ENCODE data around the gene PTPRN2. TPM values are rescaled to one million over a fixed set of nuclear protein-coding genes. Genes with fewer than 3 reads are reported as not detected.

The PTPRN2 gene
- total RNA-seq, 2 donors from 2014 or later, result 26.1 to 55.5 TPM

GRCh38 chr7:157793087-157793353, 794.6 kb downstream of the PTPRN2 start:
- no peaks in the 10 kb centered on the region for H3K9me3 ChIP-seq
- intact Hi-C loops (cut with DNase I), result no loop called here
- 59% methylated on average over 10 of the region's 10 CpGs for WGBS
- H3K4me1 ChIP-seq (replicated peaks), result no peaks in the 10 kb centered on the region
- no peak for DNase-seq (ENCODE audit: low spot score)
- H3K27me3 ChIP-seq (replicated peaks; ENCODE audit: insufficient read depth), result no peaks in the 10 kb centered on the region
- no peak overlapping the region for H3K4me3 ChIP-seq
- H3K27ac ChIP-seq, result no peak overlapping the region
- no peak for TF ChIP-seq POLR2A (IDR thresholded peaks at IDR 0.05)
- H3K36me3 ChIP-seq, result no peaks in the 10 kb centered on the region

- intact Hi-C loops (cut with DNase I), result no loop called here
- Histone ChIP-seq H3K9me3 (no peaks in the 10 kb centered on the region), H3K4me1 (replicated peaks) (no peaks in the 10 kb centered on the region), H3K36me3 (no peaks in the 10 kb centered on the region), H3K27me3 (replicated peaks; ENCODE audit: insufficient read depth) (no peaks in the 10 kb centered on the region), H3K4me3 (no peak overlapping the region), H3K27ac (no peak overlapping the region)
- WGBS, result 83% methylated on average over 29 of the region's 35 CpGs
- TF ChIP-seq POLR2AphosphoS5 (IDR thresholded peaks at IDR 0.05), result no peak
- no peak for TF ChIP-seq POLR2A (IDR thresholded peaks at IDR 0.05)
- no peak for TF ChIP-seq CTCF (IDR thresholded peaks at IDR 0.05)
- no peak for DNase-seq (ENCODE audit: low spot score)
These were observed 795.2 kb downstream of the PTPRN2 start for GRCh38 chr7:157792241-157793086.

- Histone ChIP-seq H3K27ac (no peak overlapping the region), H3K36me3 (no peaks in the 10 kb centered on the region), H3K27me3 (replicated peaks; ENCODE audit: insufficient read depth) (no peaks in the 10 kb centered on the region), H3K9me3 (no peaks in the 10 kb centered on the region), H3K4me3 (no peak overlapping the region), H3K4me1 (replicated peaks) (no peaks in the 10 kb centered on the region)
- TF ChIP-seq POLR2A (IDR thresholded peaks at IDR 0.05), result no peak
- no peak for TF ChIP-seq POLR2AphosphoS5 (IDR thresholded peaks at IDR 0.05)
- no peak for TF ChIP-seq CTCF (IDR thresholded peaks at IDR 0.05)
- 92% methylated on average over 16 of the region's 16 CpGs for WGBS
- DNase-seq (ENCODE audit: low spot score), result no peak
- intact Hi-C loops (cut with DNase I), result no loop called here
These were observed 796.0 kb downstream of the PTPRN2 start for GRCh38 chr7:157791666-157792065.

- DNase-seq (ENCODE audit: low spot score), result no peak
- no peaks in the 10 kb centered on the region for H3K27me3 ChIP-seq (replicated peaks; ENCODE audit: insufficient read depth)
- 58% methylated on average over 23 of the region's 23 CpGs for WGBS
These were observed 796.4 kb downstream of the PTPRN2 start for GRCh38 chr7:157791261-157791660.

GRCh38 chr7:157789942-157790341, 797.7 kb downstream of the PTPRN2 start:
- Histone ChIP-seq H3K36me3 (no peaks in the 10 kb centered on the region), H3K27me3 (replicated peaks; ENCODE audit: insufficient read depth) (no peaks in the 10 kb centered on the region)

More at GRCh38 chr7:157791261-157791660, 796.4 kb downstream of the PTPRN2 start:
- H3K36me3 ChIP-seq, result no peaks in the 10 kb centered on the region
- no peak overlapping the region for H3K4me3 ChIP-seq
- no peaks in the 10 kb centered on the region for H3K4me1 ChIP-seq (replicated peaks)
- intact Hi-C loops (cut with DNase I), result no loop called here
- TF ChIP-seq POLR2AphosphoS5 (IDR thresholded peaks at IDR 0.05) (no peak), POLR2A (IDR thresholded peaks at IDR 0.05) (no peak), CTCF (IDR thresholded peaks at IDR 0.05) (no peak)
- no peak overlapping the region for H3K27ac ChIP-seq
- no peaks in the 10 kb centered on the region for H3K9me3 ChIP-seq

More at GRCh38 chr7:157789942-157790341, 797.7 kb downstream of the PTPRN2 start:
- H3K9me3 ChIP-seq, result no peaks in the 10 kb centered on the region
- no peak overlapping the region for H3K27ac ChIP-seq
- intact Hi-C loops (cut with DNase I), result no loop called here
- no peaks in the 10 kb centered on the region for H3K4me1 ChIP-seq (replicated peaks)
- 95% methylated on average over 4 of the region's 4 CpGs for WGBS
- DNase-seq (ENCODE audit: low spot score), result no peak
- no peak overlapping the region for H3K4me3 ChIP-seq
- TF ChIP-seq POLR2AphosphoS5 (IDR thresholded peaks at IDR 0.05) (no peak), CTCF (IDR thresholded peaks at IDR 0.05) (no peak), POLR2A (IDR thresholded peaks at IDR 0.05) (no peak)
